Lower lobe of right lung (tissue), 2 donors: Measurements from ENCODE around the gene GNAT1. TPM values are rescaled to one million over a fixed set of nuclear protein-coding genes. Genes with fewer than 3 reads are reported as not detected.
A peak's percentile ranks its signal among the peaks of the same experiment; 100 is the strongest.

Experiments used
- ATAC-seq, 2 donors: fragments of 200-7000 bp; cut with Tn5 transposase; one replicate each; pipeline ENCODE4 v1.9.1; 2020 to 2022; ENCODE audit warnings: mild to moderate bottlenecking in 2 of 2, moderate library complexity in 2 of 2
- DNase-seq: peaks from one replicate; pipeline ENCODE4 v3.0.0-alpha.2; 2020
- H3K27ac ChIP-seq: fragments of 200-600 bp; one replicate; pipeline ENCODE4 v1.8.0; 2022
- H3K27me3 ChIP-seq: fragments of 200-600 bp; one replicate; pipeline ENCODE4 v1.8.0; 2022; ENCODE audit warnings: low read depth
- H3K36me3 ChIP-seq: fragments of 200-600 bp; one replicate; pipeline ENCODE4 v1.8.0; 2022; ENCODE audit warnings: mild to moderate bottlenecking
- H3K4me1 ChIP-seq: fragments of 200-600 bp; one replicate; pipeline ENCODE4 v1.8.0; 2022
- H3K4me3 ChIP-seq: fragments of 200-600 bp; one replicate; pipeline ENCODE4 v1.8.0; 2022; ENCODE audit warnings: mild to moderate bottlenecking
- H3K9me3 ChIP-seq: fragments of 200-600 bp; one replicate; pipeline ENCODE4 v1.8.0; 2022
- intact Hi-C: fragments of 100-400 bp; cut with DNase I; formaldehyde crosslinking; loops from one replicate; pipeline ENCODE4 v1.11.0; 2022
- total RNA-seq: library from RNA; stranded (reverse); fragmentation: NEBNext Ultra II Directional; extraction: Animal tissue kit (Norgen Biotek cat#: 25700); gene quantifications from one replicate; pipeline ENCODE4 v1.2.1, GENCODE V29; 2021
- TF ChIP-seq, protein P1 (sequence below): fragments of 200-600 bp; IDR thresholded peaks from one replicate; pipeline ENCODE4 v1.8.0; 2022; ENCODE audit warnings: antibody characterized with exemption, mild to moderate bottlenecking
- donor health status: DM: no; HTN: yes; CAD: no; lungs with severe emphysema.

Gene GNAT1
- total RNA-seq, 1 donor from 2014 or later, result not detected

DNA sequence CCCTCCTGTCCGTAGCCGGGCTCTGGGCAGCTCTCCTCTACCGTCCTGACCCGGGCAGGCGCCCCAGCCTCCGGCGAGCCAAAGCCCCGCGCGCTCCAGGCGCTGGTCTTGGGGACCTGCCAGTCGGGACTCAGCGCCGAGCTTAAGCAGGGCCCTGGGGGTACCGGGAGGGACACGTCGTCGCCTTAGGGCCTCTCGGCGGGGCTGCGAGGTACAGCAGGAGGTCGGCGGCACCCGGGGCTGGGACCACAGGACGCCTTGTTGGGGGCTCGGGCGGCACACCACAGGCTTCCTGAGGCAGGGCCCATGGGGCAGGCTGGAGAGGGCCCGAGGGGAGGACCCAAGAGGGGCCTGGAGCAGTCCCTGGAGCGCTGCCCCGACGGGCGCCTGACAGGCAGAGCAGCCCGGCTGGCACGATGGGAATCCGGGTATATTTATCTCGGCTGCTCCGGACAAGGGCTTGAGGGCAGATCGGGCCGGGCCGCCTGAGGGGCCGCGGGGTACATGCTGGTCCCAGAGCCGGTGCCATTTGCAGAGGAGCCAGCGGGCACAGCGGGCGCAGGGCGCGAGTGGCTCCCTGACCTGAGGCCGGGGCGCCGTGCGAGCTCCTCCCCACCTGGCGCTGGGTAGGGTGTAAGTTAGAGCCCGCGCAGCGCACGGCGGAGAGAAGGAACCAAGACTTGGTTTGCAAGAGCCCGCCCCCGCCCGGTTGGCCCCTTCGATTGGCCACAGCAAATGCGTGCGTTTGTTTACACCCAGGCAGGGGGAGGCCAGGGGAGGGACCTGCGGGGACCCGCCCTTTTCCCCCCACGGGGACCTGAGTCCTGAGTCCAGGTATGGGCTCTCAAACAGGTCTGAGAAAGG, 14.2 kb downstream of the GNAT1 start:
- intact Hi-C loops, result no loop called here
- TF ChIP-seq, protein P1, sequence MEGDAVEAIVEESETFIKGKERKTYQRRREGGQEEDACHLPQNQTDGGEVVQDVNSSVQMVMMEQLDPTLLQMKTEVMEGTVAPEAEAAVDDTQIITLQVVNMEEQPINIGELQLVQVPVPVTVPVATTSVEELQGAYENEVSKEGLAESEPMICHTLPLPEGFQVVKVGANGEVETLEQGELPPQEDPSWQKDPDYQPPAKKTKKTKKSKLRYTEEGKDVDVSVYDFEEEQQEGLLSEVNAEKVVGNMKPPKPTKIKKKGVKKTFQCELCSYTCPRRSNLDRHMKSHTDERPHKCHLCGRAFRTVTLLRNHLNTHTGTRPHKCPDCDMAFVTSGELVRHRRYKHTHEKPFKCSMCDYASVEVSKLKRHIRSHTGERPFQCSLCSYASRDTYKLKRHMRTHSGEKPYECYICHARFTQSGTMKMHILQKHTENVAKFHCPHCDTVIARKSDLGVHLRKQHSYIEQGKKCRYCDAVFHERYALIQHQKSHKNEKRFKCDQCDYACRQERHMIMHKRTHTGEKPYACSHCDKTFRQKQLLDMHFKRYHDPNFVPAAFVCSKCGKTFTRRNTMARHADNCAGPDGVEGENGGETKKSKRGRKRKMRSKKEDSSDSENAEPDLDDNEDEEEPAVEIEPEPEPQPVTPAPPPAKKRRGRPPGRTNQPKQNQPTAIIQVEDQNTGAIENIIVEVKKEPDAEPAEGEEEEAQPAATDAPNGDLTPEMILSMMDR, result no peak
- no peaks in the 10 kb centered on the region for H3K36me3 ChIP-seq
- H3K4me1 ChIP-seq, result peaks cover 17% of the 10 kb centered on the region
- H3K4me3 ChIP-seq, result peak overlapping the region; percentile 48
- no peaks in the 10 kb centered on the region for H3K9me3 ChIP-seq
- ATAC-seq, result peak; percentile 54 to 68
- DNase-seq, result peak; percentile 66
- H3K27ac ChIP-seq, result no peak overlapping the region
- H3K27me3 ChIP-seq, result peaks cover 53% of the 10 kb centered on the region

DNA sequence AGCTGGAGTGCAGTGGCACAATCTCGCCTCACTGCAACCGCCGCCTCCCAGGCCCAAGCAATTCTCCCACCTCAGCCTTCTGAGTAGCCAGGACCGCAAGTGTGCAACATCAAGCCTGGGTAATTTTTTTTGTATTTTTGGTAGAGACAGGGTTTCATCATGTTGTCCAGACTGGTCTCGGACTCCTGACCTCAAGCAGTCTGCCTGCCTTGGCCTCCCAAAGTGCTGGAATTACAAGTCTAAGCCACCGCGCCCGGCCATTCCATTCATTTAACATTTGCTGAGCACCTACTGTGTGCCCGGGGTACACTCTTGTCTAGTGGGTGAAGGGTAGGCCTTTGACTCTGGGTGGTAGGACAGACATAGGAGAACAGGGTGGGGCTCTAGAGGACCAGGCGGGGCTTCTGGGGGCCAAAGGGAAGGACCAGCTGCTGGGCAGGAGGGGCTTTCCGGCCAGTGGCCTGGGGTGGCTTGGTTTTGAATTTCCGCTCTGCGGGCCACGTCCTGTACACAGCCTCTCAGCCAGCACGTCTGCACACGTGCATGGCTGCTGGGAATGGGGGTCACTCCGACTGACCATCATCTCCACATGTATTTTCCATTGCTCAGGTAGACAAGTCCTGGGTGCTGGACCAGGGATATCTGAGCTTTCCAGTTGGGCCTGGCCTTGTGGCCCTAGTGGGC, 16.1 kb downstream of the GNAT1 start:
- intact Hi-C loops, result no loop called here
- H3K36me3 ChIP-seq, result no peaks in the 10 kb centered on the region
- ATAC-seq, result no peak
- peaks cover 42% of the 10 kb centered on the region for H3K27me3 ChIP-seq
- DNase-seq, result no peak
- TF ChIP-seq, protein P1, result no peak
- H3K27ac ChIP-seq, result no peak overlapping the region
- H3K4me3 ChIP-seq, result no peak overlapping the region
- H3K4me1 ChIP-seq, result peaks cover 17% of the 10 kb centered on the region
- H3K9me3 ChIP-seq, result no peaks in the 10 kb centered on the region

DNA sequence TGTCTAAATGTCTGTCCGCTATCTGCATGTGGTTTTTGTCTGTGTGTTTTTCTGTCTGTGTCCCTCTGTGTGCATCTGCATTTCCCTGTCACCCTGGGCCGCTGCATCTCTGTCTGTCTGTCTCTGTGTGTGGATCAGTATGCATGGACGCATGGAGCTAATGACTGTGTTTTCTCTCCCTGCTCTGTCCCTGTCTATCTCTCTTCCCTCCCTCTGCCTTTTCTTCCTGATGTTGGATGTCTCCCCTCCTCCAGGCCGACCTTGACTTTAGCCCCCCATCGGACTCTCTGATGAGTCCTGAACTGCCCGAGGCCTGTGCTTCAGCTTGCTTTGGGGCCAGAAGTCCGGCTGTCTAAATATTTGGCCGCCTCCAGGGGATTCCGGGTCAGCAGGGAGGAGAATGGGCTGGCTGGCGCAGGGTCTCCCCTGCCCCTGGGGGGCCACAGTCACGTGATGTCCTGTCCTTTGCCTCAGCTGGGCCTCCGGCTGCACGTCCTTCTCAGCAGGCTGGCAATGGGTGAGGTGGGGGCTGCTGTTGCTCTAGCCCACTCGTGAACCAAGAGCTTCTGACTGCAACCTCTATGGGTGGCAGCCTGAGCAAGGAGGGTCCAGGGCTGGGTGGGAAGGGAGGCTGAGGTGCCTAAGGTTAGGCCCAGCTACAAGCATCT, 17.4 kb downstream of the GNAT1 start:
- no peak for DNase-seq
- Histone ChIP-seq H3K36me3 (no peaks in the 10 kb centered on the region), H3K4me1 (peaks cover 17% of the 10 kb centered on the region), H3K27ac (no peak overlapping the region), H3K4me3 (no peak overlapping the region), H3K27me3 (peaks cover 29% of the 10 kb centered on the region), H3K9me3 (no peaks in the 10 kb centered on the region)
- no peak for ATAC-seq
- TF ChIP-seq, protein P1, result no peak
- intact Hi-C loops, result no loop called here

DNA sequence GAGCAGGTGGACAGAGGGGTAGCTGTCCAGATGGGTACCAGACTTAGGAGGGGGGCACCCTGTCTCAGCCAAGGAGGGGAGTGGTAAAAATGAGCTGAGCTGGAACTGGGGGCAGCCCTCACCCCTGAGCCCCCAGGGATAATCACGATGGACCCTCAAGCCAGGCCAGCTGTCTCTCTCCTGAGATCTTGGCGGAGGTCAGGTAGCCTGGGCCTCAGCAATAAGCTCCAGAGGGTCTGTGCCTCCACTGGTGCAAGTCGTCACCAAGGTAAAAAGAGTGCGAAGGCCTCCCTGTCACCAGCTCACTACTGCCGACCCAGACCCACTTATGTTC, 18.7 kb downstream of the GNAT1 start:
- no peak for ATAC-seq

More for the DNA sequence above, 18.7 kb downstream of the GNAT1 start:
- H3K9me3 ChIP-seq, result no peaks in the 10 kb centered on the region
- no peak overlapping the region for H3K27ac ChIP-seq
- TF ChIP-seq, protein P1, result no peak
- no peak overlapping the region for H3K4me3 ChIP-seq
- intact Hi-C loops, result no loop called here
- peaks cover 16% of the 10 kb centered on the region for H3K27me3 ChIP-seq
- H3K4me1 ChIP-seq, result peaks cover 10% of the 10 kb centered on the region
- H3K36me3 ChIP-seq, result no peaks in the 10 kb centered on the region
- no peak for DNase-seq
